ENCODE results near the gene FAM20A.

FAM20A gene

DNA sequence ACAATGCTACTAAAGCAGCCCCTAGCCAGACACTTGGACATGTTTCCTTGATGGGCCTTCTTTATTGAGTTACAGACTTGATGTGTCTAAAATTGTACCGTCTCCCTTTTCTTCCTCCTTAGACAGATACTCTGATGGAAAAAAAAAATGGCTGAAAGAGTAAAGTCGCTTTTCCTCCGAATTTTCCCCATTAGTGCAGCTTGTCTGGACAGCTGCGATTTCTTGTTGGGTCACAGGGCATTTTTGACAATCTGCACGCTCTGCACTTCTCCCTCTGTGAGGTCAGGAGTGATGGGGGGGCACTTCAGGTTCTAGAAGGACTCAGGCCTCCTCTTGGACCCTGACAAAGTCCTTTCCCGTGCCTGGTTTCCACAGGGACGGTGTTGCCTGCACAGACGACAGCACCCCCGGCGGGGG is 89.9 kb downstream of the FAM20A start:
- Mint-ChIP-seq H3K27ac (peak overlapping the region; percentile 99 to 100 (median 99)), H3K36me3 (ENCODE audit: low read depth) (peaks cover 9% of the 10 kb centered on the region), H3K9me3 (no peaks in the 10 kb centered on the region), H3K4me1 (peaks cover 51% of the 10 kb centered on the region), H3K27me3 (ENCODE audit: low read depth) (no peaks in the 10 kb centered on the region), H3K4me3 (peak overlapping the region; percentile 91 to 97 (median 91))
- TF ChIP-seq, protein P1, sequence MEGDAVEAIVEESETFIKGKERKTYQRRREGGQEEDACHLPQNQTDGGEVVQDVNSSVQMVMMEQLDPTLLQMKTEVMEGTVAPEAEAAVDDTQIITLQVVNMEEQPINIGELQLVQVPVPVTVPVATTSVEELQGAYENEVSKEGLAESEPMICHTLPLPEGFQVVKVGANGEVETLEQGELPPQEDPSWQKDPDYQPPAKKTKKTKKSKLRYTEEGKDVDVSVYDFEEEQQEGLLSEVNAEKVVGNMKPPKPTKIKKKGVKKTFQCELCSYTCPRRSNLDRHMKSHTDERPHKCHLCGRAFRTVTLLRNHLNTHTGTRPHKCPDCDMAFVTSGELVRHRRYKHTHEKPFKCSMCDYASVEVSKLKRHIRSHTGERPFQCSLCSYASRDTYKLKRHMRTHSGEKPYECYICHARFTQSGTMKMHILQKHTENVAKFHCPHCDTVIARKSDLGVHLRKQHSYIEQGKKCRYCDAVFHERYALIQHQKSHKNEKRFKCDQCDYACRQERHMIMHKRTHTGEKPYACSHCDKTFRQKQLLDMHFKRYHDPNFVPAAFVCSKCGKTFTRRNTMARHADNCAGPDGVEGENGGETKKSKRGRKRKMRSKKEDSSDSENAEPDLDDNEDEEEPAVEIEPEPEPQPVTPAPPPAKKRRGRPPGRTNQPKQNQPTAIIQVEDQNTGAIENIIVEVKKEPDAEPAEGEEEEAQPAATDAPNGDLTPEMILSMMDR (IDR thresholded peaks at IDR 0.05; ENCODE audit: unreplicated experiment in 3 of 3): no peak

DNA sequence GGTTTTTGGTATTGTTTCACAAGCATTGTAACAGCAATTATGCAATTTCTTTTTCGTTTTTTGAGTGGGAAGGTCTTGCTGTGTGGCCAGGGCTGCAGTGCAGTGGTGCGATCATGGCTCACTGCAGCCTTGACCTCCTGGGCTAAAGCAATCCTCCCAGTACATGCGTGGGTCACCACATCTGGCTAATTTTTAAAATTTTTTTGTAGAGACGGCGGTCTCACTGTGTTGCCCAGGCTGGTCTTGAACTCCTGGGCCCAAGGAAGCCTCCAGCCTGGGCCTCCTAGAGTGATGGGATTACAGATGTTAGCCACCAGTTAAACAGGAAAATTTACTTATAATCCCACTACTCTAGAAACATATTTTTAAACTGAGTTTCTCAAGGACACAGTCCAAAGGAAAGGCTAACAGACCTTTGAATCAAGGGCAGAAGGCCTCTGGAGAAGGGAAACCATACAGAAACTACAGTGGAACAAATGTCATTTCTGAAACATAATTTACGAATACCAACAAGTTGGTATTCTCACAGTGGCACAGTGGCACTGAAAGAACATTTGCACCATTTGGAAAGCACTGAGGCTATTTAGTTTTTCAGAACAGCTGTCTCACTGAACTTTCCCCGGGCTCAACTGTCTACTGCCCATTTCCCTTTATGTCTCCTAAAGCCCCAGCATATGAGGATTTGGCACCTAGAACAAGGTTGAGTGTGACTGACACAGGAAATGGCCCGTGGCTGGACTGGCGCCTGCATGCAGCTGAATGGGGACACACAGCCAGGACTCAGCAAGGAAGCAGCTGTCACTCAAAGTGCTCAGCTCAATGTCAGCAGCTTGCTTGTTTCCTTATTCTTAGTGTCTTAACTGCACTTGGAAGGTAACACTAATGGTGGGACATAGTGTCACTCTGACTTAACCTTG is 91.8 kb downstream of the FAM20A start:
- TF ChIP-seq, protein P1 (IDR thresholded peaks at IDR 0.05; ENCODE audit: unreplicated experiment in 3 of 3): no peak
- H3K27me3 Mint-ChIP-seq (ENCODE audit: low read depth): peaks cover 4% of the 10 kb centered on the region
- H3K4me1 Mint-ChIP-seq: peaks cover 34% of the 10 kb centered on the region
- H3K9me3 Mint-ChIP-seq: no peaks in the 10 kb centered on the region
- H3K36me3 Mint-ChIP-seq (ENCODE audit: low read depth): no peaks in the 10 kb centered on the region
- peak overlapping the region; percentile 70 to 72 (median 70) for H3K4me3 Mint-ChIP-seq
- H3K27ac Mint-ChIP-seq: peak overlapping the region; percentile 99 to 100 (median 99)

DNA sequence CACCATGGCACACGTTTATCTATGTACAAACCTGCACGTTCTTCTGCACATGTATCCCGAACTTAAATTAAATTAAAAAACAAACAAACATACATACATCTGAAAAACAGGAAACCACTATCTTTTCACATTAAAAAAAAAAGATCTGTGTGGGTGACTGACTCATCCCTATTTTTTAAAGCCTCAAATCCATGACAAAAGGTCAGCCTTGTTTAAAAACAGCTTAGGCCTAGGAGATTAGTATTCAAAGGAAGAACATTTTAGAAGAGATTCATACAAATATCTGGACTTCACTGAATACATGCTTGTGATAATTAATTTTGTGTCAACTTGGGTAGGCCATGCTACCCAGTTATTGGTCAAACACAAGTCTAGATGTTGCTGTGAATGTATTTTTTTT is 93.6 kb downstream of the FAM20A start:
- H3K27me3 Mint-ChIP-seq (ENCODE audit: low read depth): peaks cover 4% of the 10 kb centered on the region
- TF ChIP-seq, protein P1 (IDR thresholded peaks at IDR 0.05; ENCODE audit: unreplicated experiment in 3 of 3): no peak
- peaks cover 23% of the 10 kb centered on the region for H3K4me1 Mint-ChIP-seq
- no peak overlapping the region for H3K27ac Mint-ChIP-seq
- H3K36me3 Mint-ChIP-seq (ENCODE audit: low read depth): no peaks in the 10 kb centered on the region
- no peak overlapping the region for H3K4me3 Mint-ChIP-seq
- H3K9me3 Mint-ChIP-seq: peaks cover 3% of the 10 kb centered on the region

DNA sequence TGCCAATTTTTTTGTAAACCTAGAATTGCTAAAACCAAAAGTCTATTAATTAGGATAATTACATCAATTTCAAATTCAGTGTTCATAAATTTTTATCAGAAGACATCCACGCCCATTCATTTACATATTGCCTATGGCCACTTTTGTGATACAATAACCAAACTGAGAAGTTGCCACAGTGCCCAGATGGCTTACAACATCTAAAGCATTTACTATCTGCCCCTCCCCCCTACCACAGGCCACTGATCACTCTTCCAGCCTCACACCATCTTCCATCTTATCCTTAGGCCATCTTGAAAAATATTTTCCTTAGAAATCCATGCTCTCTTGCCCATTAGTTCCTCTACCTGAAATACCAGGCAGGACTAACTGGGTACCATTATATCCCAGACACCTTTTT is 95.2 kb downstream of the FAM20A start:
- Mint-ChIP-seq H3K36me3 (ENCODE audit: low read depth) (no peaks in the 10 kb centered on the region), H3K4me3 (no peak overlapping the region), H3K4me1 (peaks cover 17% of the 10 kb centered on the region), H3K27me3 (ENCODE audit: low read depth) (peaks cover 8% of the 10 kb centered on the region), H3K27ac (no peak overlapping the region), H3K9me3 (peaks cover 3% of the 10 kb centered on the region)
- TF ChIP-seq, protein P1 (IDR thresholded peaks at IDR 0.05; ENCODE audit: unreplicated experiment in 3 of 3): no peak

DNA sequence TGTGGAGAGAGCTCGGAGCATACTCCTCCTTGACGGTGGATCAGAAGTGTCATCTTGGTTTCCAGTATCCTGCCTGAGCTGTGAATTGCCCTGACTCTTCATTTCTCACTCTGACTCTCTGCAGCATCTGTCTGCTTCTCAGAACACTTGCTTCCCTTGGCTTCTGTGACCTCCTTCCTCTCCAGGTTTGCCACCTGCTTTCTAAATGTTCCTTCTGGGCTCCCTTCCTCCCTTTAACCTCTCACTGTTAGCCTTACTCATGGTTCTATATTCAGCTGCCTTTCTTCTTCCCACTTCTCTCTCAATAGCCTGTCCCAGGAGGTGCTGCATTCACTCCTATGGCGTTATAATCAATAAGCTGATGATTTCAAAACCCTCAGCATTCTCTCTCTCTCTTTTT is 100.1 kb downstream of the FAM20A start:
- no peak overlapping the region for H3K4me3 Mint-ChIP-seq
- no peak overlapping the region for H3K27ac Mint-ChIP-seq
- no peaks in the 10 kb centered on the region for H3K4me1 Mint-ChIP-seq
- peaks cover 3% of the 10 kb centered on the region for H3K9me3 Mint-ChIP-seq
- peaks cover 16% of the 10 kb centered on the region for H3K27me3 Mint-ChIP-seq (ENCODE audit: low read depth)
- H3K36me3 Mint-ChIP-seq (ENCODE audit: low read depth): no peaks in the 10 kb centered on the region
- TF ChIP-seq, protein P1 (IDR thresholded peaks at IDR 0.05; ENCODE audit: unreplicated experiment in 3 of 3): no peak

DNA sequence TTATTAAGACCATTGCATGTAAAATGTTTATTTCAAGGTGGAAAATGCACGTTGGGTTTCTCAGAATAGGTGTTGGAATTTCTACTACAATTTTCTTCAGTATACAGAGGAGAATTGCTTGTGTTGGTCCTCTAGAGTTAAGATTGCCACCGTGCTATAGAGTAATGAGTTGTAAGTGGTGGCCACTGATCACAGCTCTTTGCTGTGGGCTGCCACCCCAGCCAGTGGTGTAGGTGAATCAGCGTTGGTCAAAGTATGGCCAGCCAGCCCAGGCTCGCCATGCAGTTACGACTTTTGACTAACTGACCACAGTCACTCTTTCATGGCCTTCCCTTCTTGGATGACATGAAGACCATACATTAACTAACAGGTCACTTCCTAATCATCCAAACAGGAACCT is 101.6 kb downstream of the FAM20A start:
- Mint-ChIP-seq H3K36me3 (ENCODE audit: low read depth) (no peaks in the 10 kb centered on the region), H3K4me3 (no peak overlapping the region), H3K9me3 (peaks cover 3% of the 10 kb centered on the region), H3K27me3 (ENCODE audit: low read depth) (peaks cover 12% of the 10 kb centered on the region), H3K4me1 (no peaks in the 10 kb centered on the region), H3K27ac (no peak overlapping the region)
- TF ChIP-seq, protein P1 (IDR thresholded peaks at IDR 0.05; ENCODE audit: unreplicated experiment in 3 of 3): no peak

Data from nephron (organoid).